IMR-90 (cell line): ENCODE results near the gene MICAL2. TPM values are rescaled to one million over a fixed set of nuclear protein-coding genes. Genes with fewer than 3 reads are reported as not detected.

Source experiments
- ATAC-seq: fragments of 200-7000 bp; cut with Tn5 transposase; 2 replicates; pipeline ENCODE4 v1.9.1; 2020; ENCODE audit warnings: low read depth, mild to moderate bottlenecking, moderate library complexity
- BruUV-seq: library from RNA; stranded (reverse); fragments of 400-500 nt; replicated peaks from 2 replicates; lab custom pipeline; 2021; lab: Mats Ljungman, UMichigan
- CTCF ChIA-PET: fragments of 300-600 bp; formaldehyde crosslinking; extraction: SDS; loops from one replicate; lab custom pipeline; 2021; ENCODE audit warnings: antibody characterized with exemption; lab: Yijun Ruan, JAX
- POLR2A ChIA-PET: fragments of 300-600 bp; sonication (Branson Sonifier 250); formaldehyde crosslinking; loops from one replicate; lab custom pipeline; 2022; ENCODE audit warnings: antibody characterized with exemption; ENCODE audit not compliant: unreplicated experiment; lab: Charles Lee
- DNase-seq: peaks from one replicate; pipeline ENCODE4 v3.0.0; 2013
- H2AFZ ChIP-seq: replicated peaks from 2 replicates; pipeline ENCODE3; 2013; ENCODE audit warnings: low read length, mild to moderate bottlenecking; ENCODE audit not compliant: poor library complexity
- H2AK5ac ChIP-seq: 2 replicates; pipeline ENCODE4 v1.6.1; 2013; ENCODE audit warnings: low read depth, low read length, inconsistent platforms
- H2AK9ac ChIP-seq: replicated peaks from 2 replicates; pipeline ENCODE3; 2013; ENCODE audit warnings: mild to moderate bottlenecking, low read depth, low read length, moderate library complexity; ENCODE audit not compliant: poor library complexity
- H2BK120ac ChIP-seq: 2 replicates; pipeline ENCODE4 v1.6.1; 2013; ENCODE audit warnings: low read depth, low read length, inconsistent platforms
- H2BK15ac ChIP-seq: 3 replicates; pipeline ENCODE4 v1.6.1; 2013; ENCODE audit warnings: low read depth, low read length, inconsistent platforms
- H2BK20ac ChIP-seq: 2 replicates; pipeline ENCODE4 v1.6.1; 2013; ENCODE audit warnings: low read depth, mild to moderate bottlenecking, inconsistent platforms, low read length, moderate library complexity
- H2BK5ac ChIP-seq: 2 replicates; pipeline ENCODE4 v1.6.1; 2013; ENCODE audit warnings: mild to moderate bottlenecking, low read depth, low read length, inconsistent platforms; ENCODE audit not compliant: poor library complexity, severe bottlenecking
- H3K14ac ChIP-seq: replicated peaks from 2 replicates; pipeline ENCODE4 v1.6.1; 2013; ENCODE audit warnings: low read depth, low read length, inconsistent platforms
- H3K18ac ChIP-seq: 2 replicates; pipeline ENCODE4 v1.6.1; 2013; ENCODE audit warnings: low read depth, low read length, control low read depth
- H3K23ac ChIP-seq: 2 replicates; pipeline ENCODE4 v1.6.1; 2013; ENCODE audit warnings: low read depth, low read length, inconsistent platforms
- H3K27ac ChIP-seq: 2 replicates; pipeline ENCODE4 v1.5.1; 2013; ENCODE audit warnings: mild to moderate bottlenecking, control low read depth, low read length; ENCODE audit not compliant: insufficient read depth
- H3K27me3 ChIP-seq: 2 replicates; pipeline ENCODE4 v1.6.1; 2013; ENCODE audit warnings: low read length; ENCODE audit not compliant: control insufficient read depth, insufficient read depth
- H3K36me3 ChIP-seq: 2 replicates; pipeline ENCODE4 v1.6.1; 2013; ENCODE audit warnings: low read length, mixed read lengths; ENCODE audit not compliant: control insufficient read depth, insufficient read depth
- H3K4ac ChIP-seq: 2 replicates; pipeline ENCODE4 v1.6.1; 2013; ENCODE audit warnings: low read depth, low read length, inconsistent platforms
- H3K4me1 ChIP-seq: 2 replicates; pipeline ENCODE4 v1.6.1; 2013; ENCODE audit warnings: low read length, mixed read lengths; ENCODE audit not compliant: control insufficient read depth, insufficient read depth
- H3K4me2 ChIP-seq: 2 replicates; pipeline ENCODE4 v1.6.1; 2013; ENCODE audit warnings: low read depth, mild to moderate bottlenecking, control low read depth, low read length, moderate library complexity
- H3K4me3 ChIP-seq: 2 replicates; pipeline ENCODE4 v1.5.1; 2013; ENCODE audit warnings: low read depth, mild to moderate bottlenecking, control low read depth, low read length, moderate library complexity; ENCODE audit not compliant: insufficient read depth
- H3K56ac ChIP-seq: 2 replicates; pipeline ENCODE4 v1.6.1; 2013; ENCODE audit warnings: low read length, inconsistent platforms; ENCODE audit not compliant: insufficient read depth; ENCODE audit errors: extremely low read depth
- H3K79me1 ChIP-seq, 2 experiments: 2 replicates each; pipeline ENCODE4 v1.6.1; 2013; ENCODE audit warnings: low read length in 2 of 2, inconsistent platforms in 1 of 2, low read depth in 1 of 2
- H3K9ac ChIP-seq: 2 replicates; pipeline ENCODE4 v1.6.1; 2013; ENCODE audit warnings: low read depth, low read length, control low read depth
- H3K9me1 ChIP-seq: 2 replicates; pipeline ENCODE4 v1.6.1; 2013; ENCODE audit warnings: low read length, inconsistent platforms; ENCODE audit not compliant: insufficient read depth
- H3K9me3 ChIP-seq: 2 replicates; pipeline ENCODE4 v1.6.1; 2013; ENCODE audit warnings: low read length; ENCODE audit not compliant: control insufficient read depth, insufficient read depth
- H4K20me1 ChIP-seq: 2 replicates; pipeline ENCODE4 v1.6.1; 2013; ENCODE audit warnings: low read length, inconsistent platforms; ENCODE audit not compliant: insufficient read depth
- H4K5ac ChIP-seq: 2 replicates; pipeline ENCODE4 v1.6.1; 2013; ENCODE audit warnings: mild to moderate bottlenecking, low read depth, low read length, control low read depth
- H4K8ac ChIP-seq, 2 experiments: 2 replicates each; pipeline ENCODE4 v1.6.1; 2013; ENCODE audit warnings: low read depth in 2 of 2, low read length in 2 of 2, control low read depth in 1 of 2, inconsistent platforms in 1 of 2
- H4K91ac ChIP-seq: 2 replicates; pipeline ENCODE4 v1.6.1; 2013; ENCODE audit warnings: low read depth, low read length, inconsistent platforms; ENCODE audit not compliant: insufficient read depth
- CEBPB ChIP-seq: IDR thresholded peaks from 2 replicates; pipeline ENCODE4 v1.6.1; 2012; ENCODE audit warnings: low read depth, low read length, improper control_type of control experiment
- FOS ChIP-seq: fragments of 150-350 bp; IDR thresholded peaks from 2 replicates; pipeline ENCODE4 v1.6.1; 2016; ENCODE audit warnings: low read depth, low read length
- MAFK ChIP-seq: IDR thresholded peaks from 2 replicates; pipeline ENCODE4 v1.6.1; 2012; ENCODE audit warnings: low read depth, low read length, improper control_type of control experiment
- MAZ ChIP-seq: IDR thresholded peaks from 2 replicates; pipeline ENCODE4 v1.6.1; 2012; ENCODE audit warnings: low read depth, mild to moderate bottlenecking, low read length, improper control_type of control experiment, moderate library complexity, borderline replicate concordance
- MXI1 ChIP-seq: IDR thresholded peaks from 2 replicates; pipeline ENCODE4 v1.6.1; 2012; ENCODE audit warnings: low read depth, mild to moderate bottlenecking, low read length, moderate library complexity, borderline replicate concordance
- NFE2L2 ChIP-seq: fragments of 150-350 bp; IDR thresholded peaks from 2 replicates; pipeline ENCODE4 v1.6.1; 2016; ENCODE audit warnings: low read depth, mild to moderate bottlenecking, low read length
- POLR2A ChIP-seq: IDR thresholded peaks from 2 replicates; pipeline ENCODE4 v1.6.1; 2012; ENCODE audit warnings: mild to moderate bottlenecking, low read depth, low read length
- RAD21 ChIP-seq: IDR thresholded peaks from 2 replicates; pipeline ENCODE4 v1.6.1; 2012; ENCODE audit warnings: low read length, improper control_type of control experiment
- RCOR1 ChIP-seq: IDR thresholded peaks from 2 replicates; pipeline ENCODE4 v1.6.1; 2012; ENCODE audit warnings: mild to moderate bottlenecking, low read length, improper control_type of control experiment; ENCODE audit not compliant: insufficient replicate concordance
- RFX5 ChIP-seq: IDR thresholded peaks from 2 replicates; pipeline ENCODE4 v1.8.0; 2012; ENCODE audit warnings: low read depth, mild to moderate bottlenecking, low read length, moderate library complexity
- SMC3 ChIP-seq: fragments of 150-350 bp; IDR thresholded peaks from 2 replicates; pipeline ENCODE4 v1.6.1; 2016; ENCODE audit warnings: low read depth, mild to moderate bottlenecking, antibody characterized with exemption, low read length, moderate library complexity
- WGBS, 2 experiments: methylation state at CpG; one replicate each; pipeline versions ENCODE4 v1.1.5 to v1.1.7; 2013; ENCODE audit warnings: missing lambda C conversion rate in 2 of 2; ENCODE audit not compliant: insufficient read length in 1 of 2; ENCODE audit errors: extremely low coverage in 2 of 2; 5-methylcytosine and 5-hydroxymethylcytosine counted together
- dilution Hi-C: fragments of 300-500 bp; cut with HindIII; formaldehyde crosslinking; loops from one replicate; pipeline ENCODE4 v1.14.3; 2018; ENCODE audit warnings: low sequenced_read_pairs; ENCODE audit not compliant: unreplicated experiment
- in situ Hi-C: fragments of 300-500 bp; cut with MboI; formaldehyde crosslinking; loops from 3 replicates; pipeline ENCODE4 v1.14.3; 2019; ENCODE audit warnings: low sequenced_read_pairs, inconsistent platforms, mixed read lengths
- intact Hi-C: fragments of 100-400 bp; cut with micrococcal nuclease; formaldehyde crosslinking; loops from 2 replicates; pipeline ENCODE4 v1.10.0; 2022
- polyA plus RNA-seq, 3 experiments: library from polyadenylated mRNA; depleted of rRNA; stranded (reverse); fragments of >200 nt; gene quantifications; 2 replicates each; pipeline ENCODE4 v1.2.3, GENCODE V29; 2012; ENCODE audit warnings: low replicate concordance in 1 of 3
- total RNA-seq: library from RNA; depleted of rRNA; stranded (reverse); fragments of >200 nt; gene quantifications from 2 replicates; pipeline ENCODE4 v1.2.3, GENCODE V29; 2012
- TF ChIP-seq, protein P1 (sequence below): conservative IDR thresholded peaks from 2 replicates; pipeline ENCODE4 v1.5.1; 2012; ENCODE audit warnings: mild to moderate bottlenecking, low read depth, low read length, improper control_type of control experiment
- TF ChIP-seq, protein P2 (sequence below): fragments of 150-350 bp; IDR thresholded peaks from 2 replicates; pipeline ENCODE4 v1.6.1; 2016; ENCODE audit warnings: low read depth, mild to moderate bottlenecking, low read length, moderate library complexity, borderline replicate concordance
- TF ChIP-seq, protein P3 (sequence below): fragments of 150-350 bp; IDR thresholded peaks from 2 replicates; pipeline ENCODE4 v1.6.1; 2017; ENCODE audit warnings: mild to moderate bottlenecking, antibody characterized with exemption, low read length, low read depth

Gene MICAL2
- total and polyA plus RNA-seq, 2 of the 4 experiments (the other 2 are of a cell fraction), result 170 to 336 TPM

DNA sequence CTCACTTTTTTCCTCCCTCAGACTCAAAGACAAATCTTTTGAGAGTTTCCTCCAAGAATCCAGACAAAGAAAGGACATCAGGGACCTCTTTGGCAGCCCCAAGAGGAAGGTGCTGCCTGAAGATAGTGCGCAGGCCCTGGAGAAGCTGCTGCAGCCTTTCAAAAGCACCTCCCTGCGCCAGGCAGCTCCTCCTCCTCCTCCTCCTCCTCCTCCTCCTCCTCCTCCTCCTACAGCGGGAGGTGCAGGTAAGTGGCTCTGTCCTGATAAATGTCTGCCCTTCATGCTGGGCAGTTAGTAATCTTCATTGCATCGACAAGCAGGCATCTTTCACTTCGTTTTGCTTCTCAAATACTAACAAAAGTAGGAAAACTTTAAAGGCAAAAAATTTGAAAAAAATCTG lies 184.2 kb downstream of the MICAL2 start:
- Histone ChIP-seq H2BK20ac (no peak overlapping the region), H3K27me3 (no peaks in the 10 kb centered on the region), H3K18ac (no peak overlapping the region), H4K20me1 (no peaks in the 10 kb centered on the region), H2BK15ac (no peak overlapping the region), H3K4ac (no peak overlapping the region), H2AK9ac (no peak overlapping the region), H4K5ac (no peak overlapping the region), H3K56ac (no peak overlapping the region), H3K4me1 (no peaks in the 10 kb centered on the region), H3K27ac (no peak overlapping the region), H3K9me3 (no peaks in the 10 kb centered on the region), H2BK5ac (no peak overlapping the region), H4K8ac (no peak overlapping the region), H3K4me3 (no peak overlapping the region), H3K79me1 (peaks cover 0 to 4% of the 10 kb centered on the region in 2 experiments; a peak in 2 of 4 replicates), H3K9ac (no peak overlapping the region), H3K14ac (no peak overlapping the region), H3K36me3 (no peaks in the 10 kb centered on the region; the same call in 1 of the 2 replicates), H2AK5ac (no peak overlapping the region), H2AFZ (no peak overlapping the region), H3K4me2 (no peak overlapping the region), H2BK120ac (no peak overlapping the region), H3K9me1 (no peaks in the 10 kb centered on the region), H4K91ac (no peak overlapping the region), H3K23ac (no peak overlapping the region)
- no peak for ATAC-seq
- DNase-seq, result no peak
- POLR2A ChIA-PET, result no interaction called here
- no TSS peak for BruUV-seq
- no CpG with 5 or more reads among the region's 5 CpGs for WGBS, 2 experiments
- dilution Hi-C loops (no loop called here), in situ Hi-C loops (loop anchor here (25.0 kb wide), 1 partner anchor 1257 kb away; no protein-coding TSS in a partner anchor), intact Hi-C loops (no loop called here)
- CTCF ChIA-PET, result no interaction called here
- no peak for TF ChIP-seq FOS
- no peak for TF ChIP-seq CEBPB
- TF ChIP-seq, protein P1, sequence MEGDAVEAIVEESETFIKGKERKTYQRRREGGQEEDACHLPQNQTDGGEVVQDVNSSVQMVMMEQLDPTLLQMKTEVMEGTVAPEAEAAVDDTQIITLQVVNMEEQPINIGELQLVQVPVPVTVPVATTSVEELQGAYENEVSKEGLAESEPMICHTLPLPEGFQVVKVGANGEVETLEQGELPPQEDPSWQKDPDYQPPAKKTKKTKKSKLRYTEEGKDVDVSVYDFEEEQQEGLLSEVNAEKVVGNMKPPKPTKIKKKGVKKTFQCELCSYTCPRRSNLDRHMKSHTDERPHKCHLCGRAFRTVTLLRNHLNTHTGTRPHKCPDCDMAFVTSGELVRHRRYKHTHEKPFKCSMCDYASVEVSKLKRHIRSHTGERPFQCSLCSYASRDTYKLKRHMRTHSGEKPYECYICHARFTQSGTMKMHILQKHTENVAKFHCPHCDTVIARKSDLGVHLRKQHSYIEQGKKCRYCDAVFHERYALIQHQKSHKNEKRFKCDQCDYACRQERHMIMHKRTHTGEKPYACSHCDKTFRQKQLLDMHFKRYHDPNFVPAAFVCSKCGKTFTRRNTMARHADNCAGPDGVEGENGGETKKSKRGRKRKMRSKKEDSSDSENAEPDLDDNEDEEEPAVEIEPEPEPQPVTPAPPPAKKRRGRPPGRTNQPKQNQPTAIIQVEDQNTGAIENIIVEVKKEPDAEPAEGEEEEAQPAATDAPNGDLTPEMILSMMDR, result no peak
- no peak for TF ChIP-seq RAD21
- TF ChIP-seq POLR2A, result no peak
- no peak for TF ChIP-seq MAZ
- no peak for TF ChIP-seq RCOR1
- no peak for TF ChIP-seq SMC3
- no peak for TF ChIP-seq MAFK
- TF ChIP-seq, protein P2, sequence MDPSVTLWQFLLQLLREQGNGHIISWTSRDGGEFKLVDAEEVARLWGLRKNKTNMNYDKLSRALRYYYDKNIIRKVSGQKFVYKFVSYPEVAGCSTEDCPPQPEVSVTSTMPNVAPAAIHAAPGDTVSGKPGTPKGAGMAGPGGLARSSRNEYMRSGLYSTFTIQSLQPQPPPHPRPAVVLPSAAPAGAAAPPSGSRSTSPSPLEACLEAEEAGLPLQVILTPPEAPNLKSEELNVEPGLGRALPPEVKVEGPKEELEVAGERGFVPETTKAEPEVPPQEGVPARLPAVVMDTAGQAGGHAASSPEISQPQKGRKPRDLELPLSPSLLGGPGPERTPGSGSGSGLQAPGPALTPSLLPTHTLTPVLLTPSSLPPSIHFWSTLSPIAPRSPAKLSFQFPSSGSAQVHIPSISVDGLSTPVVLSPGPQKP, result no peak
- TF ChIP-seq RFX5, result no peak
- TF ChIP-seq, protein P3, sequence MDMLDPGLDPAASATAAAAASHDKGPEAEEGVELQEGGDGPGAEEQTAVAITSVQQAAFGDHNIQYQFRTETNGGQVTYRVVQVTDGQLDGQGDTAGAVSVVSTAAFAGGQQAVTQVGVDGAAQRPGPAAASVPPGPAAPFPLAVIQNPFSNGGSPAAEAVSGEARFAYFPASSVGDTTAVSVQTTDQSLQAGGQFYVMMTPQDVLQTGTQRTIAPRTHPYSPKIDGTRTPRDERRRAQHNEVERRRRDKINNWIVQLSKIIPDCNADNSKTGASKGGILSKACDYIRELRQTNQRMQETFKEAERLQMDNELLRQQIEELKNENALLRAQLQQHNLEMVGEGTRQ, result no peak
- no peak for TF ChIP-seq MXI1
- TF ChIP-seq NFE2L2, result no peak
